HG03565 (cell line): ENCODE measurements around the gene DIP2C.
"Not testable (repeated sequence)": the region's sequence is repeated elsewhere in the genome, so short reads cannot be mapped to it uniquely, and the experiment has no call there.

Experiments used
- ATAC-seq: cut with Tn5 transposase; IDR thresholded peaks from one replicate; pipeline ENCODE4 v1.9.1; 2021; ENCODE audit warnings: mild to moderate bottlenecking, moderate library complexity; ENCODE audit not compliant: unreplicated experiment

DIP2C gene

DNA sequence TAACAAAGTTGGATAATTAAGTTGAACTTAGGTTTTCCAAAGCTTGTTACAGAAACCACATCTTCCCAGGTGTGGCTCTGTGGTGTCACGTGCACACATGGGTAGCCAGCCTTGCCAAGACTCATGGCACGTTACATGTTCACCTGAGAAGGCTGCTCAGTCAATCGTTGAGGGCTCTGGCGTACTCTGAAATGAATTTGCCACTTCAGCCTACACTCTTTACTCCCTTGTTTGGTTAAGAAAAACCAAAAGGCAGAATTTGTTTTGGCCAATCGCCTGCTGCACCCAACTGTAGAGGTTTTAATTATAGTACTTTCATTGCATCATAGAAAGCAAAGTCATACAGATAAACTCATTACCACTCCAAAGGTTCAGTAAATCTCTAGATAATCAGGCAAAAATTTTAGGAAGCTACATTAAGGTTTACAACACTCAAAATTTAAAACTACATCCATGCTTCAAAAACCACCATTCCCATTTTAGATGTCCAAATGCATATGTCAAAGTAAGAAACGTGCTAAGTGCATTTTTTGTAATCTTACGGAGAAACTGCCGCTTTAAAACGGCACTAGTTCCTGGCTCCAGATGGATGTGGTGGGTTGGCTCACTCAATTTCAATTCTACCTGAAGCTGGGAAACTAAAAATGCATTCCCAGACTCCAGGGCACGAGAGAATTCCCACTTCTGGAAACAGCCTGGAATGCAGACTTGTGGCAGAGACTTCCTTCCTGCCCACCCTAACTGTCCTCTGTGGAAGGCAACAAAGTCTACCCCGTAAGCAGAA lies 88.4 kb downstream of the DIP2C start:
- ATAC-seq, result no peak

DNA sequence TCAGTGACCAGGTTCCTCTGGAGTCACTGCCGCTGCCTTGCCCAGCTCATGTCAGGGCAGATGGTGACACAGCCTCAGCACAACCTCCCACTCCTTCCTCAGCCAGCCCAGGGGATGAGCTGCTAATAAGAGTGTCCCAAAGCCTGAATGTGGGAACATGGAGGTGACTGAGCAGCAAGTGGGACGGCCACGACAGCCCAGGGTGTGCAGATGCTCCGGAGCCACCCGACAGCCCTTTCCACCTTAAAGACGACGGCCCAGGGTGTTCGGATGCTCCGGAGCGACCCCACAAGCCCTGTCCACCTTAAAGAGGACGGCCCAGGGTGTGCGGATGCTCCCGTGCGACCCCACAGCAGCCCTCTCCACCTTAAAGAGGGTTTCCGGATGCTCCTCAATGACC lies 89.2 kb downstream of the DIP2C start:
- no peak for ATAC-seq

DNA sequence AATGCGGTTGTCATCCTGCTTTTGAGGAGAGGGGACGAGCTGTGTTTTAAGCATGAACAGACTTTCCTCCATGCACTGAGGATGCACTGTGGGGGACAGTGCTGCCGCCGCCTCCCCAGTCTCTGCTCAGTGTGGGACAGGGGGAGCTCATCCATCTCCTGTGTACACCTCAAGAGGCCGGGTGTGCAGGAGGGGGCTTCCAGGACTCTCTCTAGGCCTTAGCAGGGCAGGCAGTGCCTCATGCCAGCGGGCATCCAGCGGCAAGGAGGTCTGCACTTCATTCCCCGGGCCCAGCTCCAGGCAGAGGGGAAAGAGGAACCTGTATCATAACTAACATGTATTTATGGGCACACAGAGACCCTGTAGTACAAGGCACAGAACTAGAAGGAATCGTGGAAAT lies 89.7 kb downstream of the DIP2C start:
- ATAC-seq, result no peak

- ATAC-seq, result no peak
These were observed 90.9 kb downstream of the DIP2C start for GRCh38 chr10:598415-599170.

DNA sequence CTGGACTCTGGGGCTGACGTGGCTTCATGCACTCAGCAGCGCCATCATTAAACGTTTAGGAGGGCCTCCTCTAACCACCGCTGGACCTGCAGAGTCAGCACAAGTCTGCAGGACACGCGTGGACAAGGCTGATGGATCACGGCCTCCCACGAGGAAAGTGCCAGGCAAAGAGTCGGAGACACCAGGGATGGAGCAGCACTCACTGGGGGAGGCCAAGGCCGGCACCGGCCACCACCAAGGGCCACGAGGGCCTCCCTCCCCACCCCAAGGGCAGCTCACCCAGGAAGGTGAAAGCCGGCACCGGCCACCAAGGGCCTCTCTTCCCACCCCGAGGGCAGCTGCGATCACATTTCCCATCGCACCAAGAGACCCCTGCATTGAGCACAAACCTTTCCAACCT lies 91.5 kb downstream of the DIP2C start:
- no peak for ATAC-seq

DNA sequence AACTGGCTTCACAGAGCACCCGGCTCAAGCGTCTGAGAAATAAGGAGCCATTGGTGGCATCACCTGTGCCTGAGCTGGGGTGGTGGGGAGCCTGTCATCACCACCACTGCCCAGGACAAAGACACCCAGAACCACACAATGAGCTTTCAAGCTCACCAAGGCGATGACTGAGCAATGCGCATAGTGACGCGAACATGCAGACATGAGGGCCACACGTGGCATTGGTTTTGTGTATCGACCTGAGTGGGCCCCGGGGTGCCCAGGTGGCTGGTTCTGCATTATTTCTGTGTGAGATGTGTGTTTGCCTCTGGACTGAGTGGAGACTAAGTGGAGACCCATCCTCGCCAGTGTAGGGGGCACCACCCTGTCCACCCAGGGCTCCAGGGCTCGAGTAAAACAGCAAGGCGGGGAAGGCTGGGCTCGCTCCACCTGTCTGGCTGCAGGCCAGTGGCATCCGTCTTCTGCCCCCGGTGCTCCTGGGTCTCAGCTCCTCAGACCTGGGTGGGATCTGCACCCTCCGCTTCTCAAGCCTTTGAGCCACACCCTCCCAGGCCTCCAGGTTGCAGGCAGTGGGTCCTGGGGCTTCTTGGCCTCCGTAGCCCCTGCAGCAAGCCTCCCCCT lies 92.6 kb downstream of the DIP2C start:
- no peak for ATAC-seq

GRCh38 chr10:596131-596530 lies 93.3 kb downstream of the DIP2C start:
- not testable (repeated sequence) for ATAC-seq

- ATAC-seq, result no peak
These were observed 94.0 kb downstream of the DIP2C start for GRCh38 chr10:595473-595872.

- ATAC-seq, result no peak
These were observed 94.7 kb downstream of the DIP2C start for GRCh38 chr10:594584-595270.

- no peak for ATAC-seq
These were observed 95.5 kb downstream of the DIP2C start for GRCh38 chr10:593901-594457.

- no peak for ATAC-seq
These were observed 96.0 kb downstream of the DIP2C start for GRCh38 chr10:593421-593820.

GRCh38 chr10:593016-593415 lies 96.5 kb downstream of the DIP2C start:
- no peak for ATAC-seq

GRCh38 chr10:591646-592045 lies 97.8 kb downstream of the DIP2C start:
- no peak for ATAC-seq

DNA sequence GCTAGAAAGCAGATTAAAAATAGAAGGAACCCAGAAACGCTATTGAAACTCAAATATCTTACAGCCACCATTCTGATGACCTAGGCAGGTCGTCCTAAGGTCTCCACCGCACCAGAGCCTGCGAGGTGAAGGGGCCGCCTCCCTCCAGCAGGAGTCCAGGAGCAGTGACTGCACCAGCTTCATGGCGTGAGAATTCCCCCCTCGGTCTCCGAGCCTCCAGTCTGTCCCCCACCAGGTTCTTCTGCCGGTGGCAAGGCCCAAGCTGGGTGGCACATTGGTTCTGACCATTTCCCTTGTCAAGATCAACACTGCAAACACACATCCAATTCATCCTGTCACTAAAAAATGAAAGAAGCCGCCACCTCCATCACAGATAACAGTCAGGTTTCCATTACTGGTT lies 98.7 kb downstream of the DIP2C start:
- ATAC-seq, result no peak

DNA sequence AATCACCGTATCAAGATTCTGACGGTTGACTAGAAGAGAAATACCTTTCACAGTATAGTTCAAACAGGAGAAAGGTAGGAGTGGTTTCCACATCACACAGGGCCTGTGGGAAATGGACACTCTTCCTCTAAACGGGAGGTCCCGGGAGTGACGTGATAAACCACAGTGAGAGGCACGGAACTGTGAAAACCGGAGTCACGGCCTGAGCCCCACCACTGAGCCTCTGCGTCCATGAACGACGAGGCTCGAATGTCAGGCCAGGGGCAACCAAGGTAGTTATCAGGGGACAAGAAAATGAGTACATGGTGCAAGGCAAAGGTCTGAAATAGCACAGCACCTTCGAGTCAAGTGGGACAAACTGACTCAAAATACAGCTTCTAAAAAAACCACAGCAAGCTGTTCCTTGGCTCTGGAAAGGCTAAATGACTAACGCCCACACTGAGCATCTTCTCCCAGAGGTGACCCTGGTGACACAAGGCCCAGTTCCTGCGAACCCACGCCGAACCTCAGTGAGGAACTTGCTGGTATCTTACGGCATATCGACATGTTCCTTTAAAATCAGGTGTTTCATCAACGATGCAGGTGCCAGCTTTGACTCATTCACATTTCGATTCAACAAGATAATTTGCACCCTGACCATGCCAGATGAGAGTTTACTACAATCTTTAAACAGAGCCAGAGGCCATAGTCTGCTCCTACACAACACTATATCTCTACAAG lies 99.3 kb downstream of the DIP2C start:
- no peak for ATAC-seq

GRCh38 chr10:588246-589165 lies 101.0 kb downstream of the DIP2C start:
- ATAC-seq, result no peak

- ATAC-seq, result no peak
These were observed 102.8 kb downstream of the DIP2C start for GRCh38 chr10:586716-587115.

GRCh38 chr10:586151-586550 lies 103.3 kb downstream of the DIP2C start:
- no peak for ATAC-seq

GRCh38 chr10:585502-585901 lies 104.0 kb downstream of the DIP2C start:
- no peak for ATAC-seq
